GM10266 (cell line): ENCODE measurements around the gene ENGASE.

Source experiments
- DNase-seq: peaks from one replicate; pipeline ENCODE4 v3.0.0; 2012; ENCODE audit errors: extremely low spot score
- CTCF ChIP-seq: IDR thresholded peaks from 2 replicates; pipeline ENCODE4 v1.5.1; 2012; ENCODE audit warnings: mild to moderate bottlenecking, low read depth; ENCODE audit not compliant: control insufficient read depth, insufficient read depth; ENCODE audit errors: missing control alignments

Gene ENGASE

GRCh38 chr17:79075861-79076406 lies 1.3 kb downstream of the ENGASE start:
- DNase-seq, result no peak
- no peak for TF ChIP-seq CTCF

- no peak for DNase-seq
- no peak for TF ChIP-seq CTCF
Measured at GRCh38 chr17:79077587-79077986, 3.0 kb downstream of the ENGASE start.

- TF ChIP-seq CTCF, result no peak
- no peak for DNase-seq
Measured at GRCh38 chr17:79078476-79079190, 4.0 kb downstream of the ENGASE start.

GRCh38 chr17:79079421-79080200 lies 5.0 kb downstream of the ENGASE start:
- no peak for DNase-seq
- no peak for TF ChIP-seq CTCF

- no peak for DNase-seq
- no peak for TF ChIP-seq CTCF
Measured at GRCh38 chr17:79080349-79080748, 5.7 kb downstream of the ENGASE start.

GRCh38 chr17:79080761-79081290 lies 6.2 kb downstream of the ENGASE start:
- no peak for DNase-seq
- TF ChIP-seq CTCF, result no peak

GRCh38 chr17:79081571-79082276 lies 7.1 kb downstream of the ENGASE start:
- no peak for DNase-seq
- TF ChIP-seq CTCF, result no peak
